NCI-H187 treated with DMSO at 0.1 percent for 48 hours (cell line): ENCODE measurements around the gene ABCC5.
"Not testable (repeated sequence)": the region's sequence is repeated elsewhere in the genome, so short reads cannot be mapped to it uniquely, and the experiment has no call there.

Experiments
- DNase-seq: peaks from one replicate; lab custom pipeline; 2025; lab: John Stamatoyannopoulos, UW

The ABCC5 gene

GRCh38 chr3:184017672-184018423 is at the start of gene ABCC5:
Gene ABCC5, minus strand, starts transcription at chr3:184017884. Its CDS starts 3,492 bp downstream, at chr3:184014392.
- DNase-seq: peak; percentile 78

GRCh38 chr3:184066211-184066610 is 48.5 kb upstream of the ABCC5 start:
- DNase-seq: no peak

DNA sequence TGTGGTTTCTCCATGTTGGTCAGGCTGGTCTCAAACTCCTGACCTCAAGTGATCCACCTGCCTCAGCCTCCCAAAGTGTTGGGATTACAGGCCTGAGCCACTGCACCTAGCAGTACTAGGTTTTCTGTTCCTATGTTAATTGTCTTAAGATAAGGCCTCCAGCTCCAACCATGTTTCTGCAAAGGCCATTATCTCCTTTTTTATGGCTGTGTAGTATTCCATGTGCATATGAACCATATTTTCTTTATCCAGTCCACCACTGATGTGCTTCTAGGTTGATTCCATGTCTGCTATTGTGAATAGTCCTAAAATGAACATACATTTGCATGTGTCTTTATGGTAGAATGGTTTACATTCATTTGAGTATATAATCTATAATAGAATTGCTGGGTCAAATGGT is 45.0 kb upstream of the ABCC5 start:
- DNase-seq: no peak

DNA sequence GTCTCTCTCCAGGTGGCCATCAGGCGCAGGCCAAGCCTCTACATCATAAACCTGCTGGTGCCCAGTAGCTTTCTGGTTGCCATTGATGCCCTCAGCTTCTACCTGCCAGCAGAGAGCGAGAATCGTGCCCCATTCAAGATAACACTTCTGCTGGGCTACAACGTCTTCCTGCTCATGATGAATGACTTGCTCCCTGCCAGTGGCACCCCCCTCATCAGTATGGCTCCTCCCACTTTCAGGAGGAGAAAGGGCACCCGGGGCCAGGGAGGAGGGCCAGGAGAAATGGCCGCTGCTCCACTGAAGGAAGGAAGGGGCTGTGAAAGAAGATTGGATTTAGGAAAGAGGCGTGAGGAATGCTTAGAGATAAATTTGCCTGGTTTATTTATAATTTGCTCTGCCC is 41.7 kb upstream of the ABCC5 start:
- no peak for DNase-seq

DNA sequence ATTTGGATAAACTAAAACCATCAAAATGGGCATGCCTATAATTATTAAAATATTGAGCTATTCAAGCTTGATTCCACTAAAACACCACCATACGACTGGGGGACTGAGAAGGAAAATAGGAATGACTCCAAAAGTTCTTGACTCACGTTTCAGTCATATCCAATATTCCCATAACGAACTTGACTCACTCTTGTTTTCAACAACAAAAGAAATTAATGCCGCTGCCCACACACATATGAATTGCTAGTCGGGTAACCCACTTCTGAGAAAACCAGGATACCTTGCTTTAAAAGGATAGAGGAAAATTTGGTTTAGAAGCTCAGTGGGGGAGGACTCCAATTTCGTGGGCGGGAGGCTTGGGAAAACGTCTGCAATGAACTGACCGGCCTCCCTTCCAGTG is 40.3 kb upstream of the ABCC5 start:
- DNase-seq: no peak

GRCh38 chr3:184052767-184053166 is 35.1 kb upstream of the ABCC5 start, which contains the start of gene HTR3C:
Gene HTR3C, plus strand, starts transcription at chr3:184053047. Its CDS starts 34 bp downstream, at chr3:184053081.
- DNase-seq: no peak

GRCh38 chr3:184050217-184050847 is 32.6 kb upstream of the ABCC5 start:
- DNase-seq: no peak

DNA sequence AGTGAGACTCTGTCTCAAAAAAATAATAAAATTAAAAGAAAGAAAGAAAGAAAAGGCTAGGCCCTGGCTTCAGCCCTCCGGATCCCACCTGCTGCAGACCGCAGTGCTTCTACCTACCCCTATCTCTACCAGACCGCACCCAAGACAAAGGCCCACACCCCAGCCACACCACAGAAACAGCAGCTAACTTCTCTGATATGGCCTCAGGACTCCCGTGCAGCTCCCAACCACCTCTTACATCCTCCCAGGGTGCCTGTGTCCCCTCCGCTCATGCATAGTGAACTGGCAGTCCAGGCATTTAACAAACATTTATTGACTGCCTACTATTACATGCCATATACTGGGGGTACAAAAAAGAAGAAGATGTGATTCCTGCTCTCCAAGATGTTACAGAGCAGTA is 28.3 kb upstream of the ABCC5 start:
- DNase-seq: no peak

GRCh38 chr3:184042617-184043016 is 24.9 kb upstream of the ABCC5 start:
- no peak for DNase-seq

DNA sequence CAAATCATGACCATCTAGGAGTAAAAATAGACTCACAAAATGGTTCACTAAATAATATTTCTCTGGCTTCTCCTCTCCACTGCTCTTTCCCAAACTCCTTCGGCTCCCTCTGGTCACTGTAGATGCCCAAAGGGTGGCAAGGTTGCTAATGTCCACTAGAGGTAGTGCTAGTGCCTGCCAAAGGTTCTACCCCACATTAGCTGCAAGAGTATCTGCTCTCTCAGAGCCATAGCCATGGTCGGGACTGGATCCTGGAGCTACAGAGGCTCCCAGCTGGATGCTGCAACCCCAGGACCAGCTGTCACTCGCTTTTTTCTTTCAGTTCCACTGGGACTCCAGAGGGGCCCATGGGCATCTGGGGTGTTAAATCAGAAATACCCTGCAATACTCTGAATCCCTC is 22.3 kb upstream of the ABCC5 start:
- DNase-seq: no peak

- no peak for DNase-seq
These were observed 21.7 kb upstream of the ABCC5 start for GRCh38 chr3:184039414-184039813.

DNA sequence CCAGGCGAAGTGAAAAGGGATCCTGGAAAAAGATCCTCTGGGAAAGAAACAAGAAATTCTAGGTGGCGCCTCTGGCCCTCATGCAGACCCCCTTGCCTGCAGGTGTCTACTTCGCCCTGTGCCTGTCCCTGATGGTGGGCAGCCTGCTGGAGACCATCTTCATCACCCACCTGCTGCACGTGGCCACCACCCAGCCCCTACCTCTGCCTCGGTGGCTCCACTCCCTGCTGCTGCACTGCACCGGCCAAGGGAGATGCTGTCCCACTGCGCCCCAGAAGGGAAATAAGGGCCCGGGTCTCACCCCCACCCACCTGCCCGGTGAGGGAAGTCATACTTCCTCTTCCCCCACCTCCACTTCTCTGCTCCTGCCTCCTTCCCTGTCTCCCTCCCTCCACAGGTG is 20.6 kb upstream of the ABCC5 start:
- DNase-seq: not testable (repeated sequence)

DNA sequence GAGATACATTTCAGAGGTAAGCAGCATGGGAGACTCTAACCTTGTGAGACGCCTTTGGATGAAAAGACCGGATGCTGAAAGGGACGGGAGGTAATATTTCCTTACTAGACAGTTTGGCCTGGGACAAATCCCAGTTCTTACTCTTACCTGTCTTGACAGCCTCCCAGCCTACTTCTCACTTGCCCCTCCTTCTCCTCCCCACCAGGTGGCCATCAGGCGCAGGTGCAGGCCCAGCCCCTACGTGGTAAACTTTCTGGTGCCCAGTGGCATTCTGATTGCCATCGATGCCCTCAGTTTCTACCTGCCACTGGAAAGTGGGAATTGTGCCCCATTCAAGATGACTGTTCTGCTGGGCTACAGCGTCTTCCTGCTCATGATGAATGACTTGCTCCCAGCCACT is 20.1 kb upstream of the ABCC5 start:
- no peak for DNase-seq

GRCh38 chr3:184031187-184031792 is 13.6 kb upstream of the ABCC5 start, which contains the start of gene HTR3D:
Gene HTR3D, plus strand, starts transcription at chr3:184031742. Its CDS starts 0 bp downstream, at chr3:184031742.
- no peak for DNase-seq

- no peak for DNase-seq
These were observed 12.9 kb upstream of the ABCC5 start for GRCh38 chr3:184030536-184030935.

DNA sequence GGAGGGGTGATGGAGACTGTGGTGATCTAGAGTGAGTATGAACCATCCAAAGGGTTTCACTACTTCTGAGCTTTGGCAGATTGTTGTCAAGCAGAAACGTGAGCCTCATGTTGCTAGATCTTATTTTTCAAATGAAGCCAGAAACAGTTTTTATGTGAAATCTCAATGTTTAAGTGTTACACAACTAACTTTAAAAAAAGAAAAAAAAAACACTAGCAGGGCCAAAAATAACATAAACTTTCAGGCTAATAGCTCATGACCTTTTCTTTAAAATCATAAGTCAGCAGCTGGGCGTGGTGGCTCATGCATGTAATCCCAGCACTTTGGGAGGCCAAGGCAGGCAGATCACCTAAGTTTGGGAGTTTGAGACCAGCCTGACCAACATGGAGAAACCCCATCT is 11.8 kb upstream of the ABCC5 start:
- DNase-seq: no peak

DNA sequence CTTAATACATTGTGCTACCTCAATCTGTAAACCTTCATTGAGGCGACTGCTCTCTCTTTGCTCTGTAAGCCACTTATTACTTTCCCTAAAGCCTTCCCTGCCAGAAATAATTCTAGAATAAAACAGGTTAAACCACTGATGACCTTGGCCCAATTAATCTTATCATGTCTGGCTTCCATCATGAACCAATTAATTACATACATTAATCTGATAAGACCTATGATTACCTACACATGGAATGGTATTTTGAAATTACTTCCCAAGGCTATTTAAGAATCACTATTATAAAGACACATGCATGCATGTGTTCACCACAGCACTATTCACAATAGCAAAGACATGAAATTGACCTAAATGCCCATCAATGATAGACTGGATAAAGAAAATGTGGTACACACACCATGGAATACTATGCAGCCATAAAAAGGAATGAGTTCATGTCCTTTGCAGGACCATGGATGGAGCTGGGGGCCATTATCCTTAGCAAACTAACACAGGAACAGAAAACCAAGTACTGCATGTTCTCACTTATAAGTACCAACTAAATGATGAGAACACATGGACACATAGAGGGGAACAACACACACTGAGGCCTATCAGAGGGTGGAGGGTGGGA is 10.7 kb upstream of the ABCC5 start:
- not testable (repeated sequence) for DNase-seq

- not testable (repeated sequence) for DNase-seq
These were observed 7.6 kb upstream of the ABCC5 start for GRCh38 chr3:184025256-184025655.

DNA sequence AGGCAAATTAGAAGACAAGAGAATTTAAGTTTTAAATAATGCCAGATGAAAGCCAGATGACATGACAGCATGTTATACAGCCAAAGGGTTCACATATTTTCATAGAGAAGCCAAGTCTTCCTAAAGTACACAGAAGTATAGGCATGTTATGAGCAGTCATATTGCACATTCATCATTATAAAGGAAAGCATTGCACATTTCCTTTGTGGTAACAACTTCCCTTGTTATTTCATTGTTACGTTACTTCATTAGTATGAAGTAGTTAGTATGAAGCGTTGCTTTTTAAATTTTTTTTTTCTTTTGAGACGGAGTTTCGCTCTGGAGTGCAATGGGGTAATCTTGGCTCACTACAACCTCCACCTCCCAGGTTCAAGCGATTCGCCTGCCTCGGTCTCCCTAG is 4.6 kb upstream of the ABCC5 start:
- DNase-seq: no peak

DNA sequence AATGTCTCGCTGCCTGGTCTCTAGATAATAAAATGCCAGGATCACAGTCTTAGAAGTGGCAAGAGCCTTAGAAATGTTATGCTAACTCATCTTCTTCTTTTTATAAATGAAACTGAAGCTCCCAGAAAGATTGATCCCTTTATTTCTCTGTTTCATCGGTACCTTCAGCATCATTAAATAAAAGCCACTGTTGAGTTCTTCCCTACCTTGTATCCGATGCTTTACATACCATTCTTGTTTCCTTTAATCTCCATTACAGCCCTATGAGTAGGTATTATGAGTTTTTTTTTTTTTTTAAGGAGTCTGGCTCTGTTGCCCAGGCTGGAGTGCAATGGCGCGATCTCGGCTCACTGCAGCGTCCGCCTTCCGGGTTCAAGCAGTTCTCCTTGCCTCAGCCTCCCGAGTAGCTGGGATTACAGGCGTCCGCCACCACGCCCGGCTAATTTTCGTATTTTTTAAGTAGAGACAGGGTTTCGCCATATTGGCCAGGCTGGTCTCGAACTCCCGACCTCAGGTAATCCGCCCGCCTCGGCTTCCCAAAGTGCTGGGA is 815 bp upstream of the ABCC5 start:
- DNase-seq: no peak

- no peak for DNase-seq
These were observed 643 bp downstream of the ABCC5 start for GRCh38 chr3:184016811-184017671.
